Measurements from ENCODE around the gene PLCD3. TPM values are rescaled to one million over a fixed set of nuclear protein-coding genes. Genes with fewer than 3 reads are reported as not detected.

The PLCD3 gene
- total and polyA plus RNA-seq, 9 of the 15 experiments (the other 6 are each of a cell fraction or from before 2014, with no cell fraction given): 0.20 to 22.6 (median 7.5) TPM

- TF ChIP-seq ZNF318 (IDR thresholded peaks at IDR 0.05; ENCODE audit: borderline replicate concordance in 1 of 2, low read depth in 1 of 2) (peak in 1 of 2 experiments; percentile 67; a peak in 2 of 4 replicates), TRIM25 (IDR thresholded peaks at IDR 0.05; ENCODE audit: borderline replicate concordance) (peak; percentile 88; the same call in 1 of the 2 replicates), POLR3G (IDR thresholded peaks at IDR 0.05; ENCODE audit: extremely low read depth, insufficient read length, insufficient replicate concordance) (no peak), EHMT2 (IDR thresholded peaks at IDR 0.05) (no peak), FOXA3 (CRISPR knock-in tag; conservative IDR thresholded peaks at IDR 0.05 in 1 of 2, IDR thresholded peaks at IDR 0.05 in 1 of 2) (no peak; a peak in 1 of 4 replicates), SMARCC2 (IDR thresholded peaks at IDR 0.05; ENCODE audit: low read depth) (no peak; the same call in 1 of the 2 replicates), USF2 (CRISPR knock-in tag; IDR thresholded peaks at IDR 0.05) (no peak), ATF6 (CRISPR knock-in tag; IDR thresholded peaks at IDR 0.05) (0 out of 2 replicates have a peak, but pooled peaks have one; percentile 39), ZNF740 (CRISPR knock-in tag; IDR thresholded peaks at IDR 0.05) (no peak), ZNF740 (tag; IDR thresholded peaks at IDR 0.05) (peak in 1 of 2 experiments; percentile 26; a peak in 1 of 4 replicates), BCOR (IDR thresholded peaks at IDR 0.05) (peak; percentile 88)
Observed at GRCh38 chr17:45148183-45149036, 16.1 kb upstream of the PLCD3 start, which contains the start of gene HEXIM1 (continued).

Measured in K562 (cell line).